HG02970 (cell line): ENCODE measurements around the gene CLEC4G.
A peak's percentile ranks its signal among the peaks of the same experiment; 100 is the strongest.
"Not testable (repeated sequence)": the region's sequence is repeated elsewhere in the genome, so short reads cannot be mapped to it uniquely, and the experiment has no call there.

ENCODE experiments used
- ATAC-seq: cut with Tn5 transposase; IDR thresholded peaks from one replicate; pipeline ENCODE4 v1.9.1; 2021; ENCODE audit warnings: mild to moderate bottlenecking, moderate library complexity, moderate number of reproducible peaks; ENCODE audit not compliant: unreplicated experiment, low FRiP score

CLEC4G gene, protein sequence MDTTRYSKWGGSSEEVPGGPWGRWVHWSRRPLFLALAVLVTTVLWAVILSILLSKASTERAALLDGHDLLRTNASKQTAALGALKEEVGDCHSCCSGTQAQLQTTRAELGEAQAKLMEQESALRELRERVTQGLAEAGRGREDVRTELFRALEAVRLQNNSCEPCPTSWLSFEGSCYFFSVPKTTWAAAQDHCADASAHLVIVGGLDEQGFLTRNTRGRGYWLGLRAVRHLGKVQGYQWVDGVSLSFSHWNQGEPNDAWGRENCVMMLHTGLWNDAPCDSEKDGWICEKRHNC

DNA sequence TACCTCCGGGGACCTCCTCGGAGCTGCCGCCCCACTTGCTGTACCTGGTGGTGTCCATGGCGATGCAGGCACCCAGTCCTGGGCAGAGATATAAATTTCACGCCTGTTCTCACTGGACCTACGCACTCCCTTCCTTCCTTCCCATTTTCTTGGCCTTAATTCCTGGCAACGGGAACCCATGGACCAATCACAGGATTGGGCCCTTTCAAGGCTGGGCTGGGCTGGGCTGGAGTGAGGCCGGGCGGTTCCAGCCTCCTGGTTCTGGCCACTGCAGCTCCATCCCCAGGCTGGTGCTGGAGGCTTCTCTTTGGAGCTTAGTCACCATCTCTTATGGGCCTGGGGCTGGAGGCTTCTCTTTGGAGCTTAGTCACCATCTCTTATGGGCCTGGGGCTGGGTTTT is at the start of gene CLEC4G:
TSS of gene CLEC4G (minus strand) at position 66 of the 400 bp plus-strand sequence. CDS start at position 58, 8 bp downstream.
- no peak for ATAC-seq

DNA sequence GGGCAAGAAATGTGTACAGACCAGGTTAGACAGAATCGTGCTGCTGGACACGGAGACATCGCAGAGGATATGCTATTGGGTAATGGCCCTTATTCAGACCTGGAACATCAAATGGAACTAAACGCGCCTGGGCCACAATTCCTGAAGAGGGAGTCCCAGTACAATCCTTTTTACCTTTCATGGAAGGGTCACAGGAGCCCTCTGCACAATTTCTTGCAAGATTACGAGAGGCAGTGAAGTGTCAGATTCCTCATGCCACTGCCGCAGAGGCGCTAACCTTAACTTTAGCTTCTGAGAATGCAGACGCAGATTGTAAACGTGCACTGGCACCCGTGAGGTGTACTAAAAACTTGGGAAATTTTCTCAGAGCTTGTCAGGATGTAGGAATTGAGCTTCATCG is 49.2 kb upstream of the CLEC4G start:
- no peak for ATAC-seq

DNA sequence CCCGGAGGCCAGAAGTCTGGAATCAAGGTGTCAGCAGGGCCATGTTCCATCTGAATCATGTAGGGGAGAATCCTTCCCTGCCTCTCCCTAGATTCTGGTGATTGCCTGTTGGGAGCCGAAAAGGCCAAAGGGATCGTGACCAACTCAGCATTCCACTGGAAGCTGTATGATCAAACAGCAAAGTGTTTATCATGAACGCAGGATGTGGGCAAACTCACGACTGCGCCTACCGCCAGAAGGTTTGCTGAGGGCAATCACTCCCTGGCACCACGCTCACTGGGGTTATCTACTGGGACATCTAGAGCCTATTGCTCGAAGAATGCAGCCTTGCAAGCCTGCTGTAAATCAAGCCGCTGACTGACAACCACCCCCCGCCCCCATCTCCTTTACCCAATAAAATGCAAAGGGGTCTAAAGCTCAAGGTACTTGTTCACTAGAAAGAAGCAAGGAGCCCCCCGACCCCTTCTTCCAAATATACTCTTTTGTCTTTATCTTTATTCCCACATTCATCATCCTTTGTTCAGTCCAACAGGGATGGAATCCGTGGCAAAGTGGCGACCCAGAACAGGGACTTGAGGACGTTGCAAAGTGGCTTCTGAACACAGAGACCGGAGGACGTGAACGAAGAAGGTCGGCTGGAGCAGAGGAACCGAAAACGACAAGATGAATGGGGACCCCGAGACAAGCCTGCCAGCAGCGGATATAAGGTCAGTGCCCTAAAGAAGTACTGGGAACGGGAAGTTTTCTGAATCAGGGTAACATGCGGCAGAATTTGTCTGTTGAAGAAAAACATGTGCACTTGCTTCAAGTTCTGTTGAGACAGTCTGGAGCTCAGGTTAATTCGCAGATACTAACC is 47.9 kb upstream of the CLEC4G start:
- ATAC-seq: no peak

DNA sequence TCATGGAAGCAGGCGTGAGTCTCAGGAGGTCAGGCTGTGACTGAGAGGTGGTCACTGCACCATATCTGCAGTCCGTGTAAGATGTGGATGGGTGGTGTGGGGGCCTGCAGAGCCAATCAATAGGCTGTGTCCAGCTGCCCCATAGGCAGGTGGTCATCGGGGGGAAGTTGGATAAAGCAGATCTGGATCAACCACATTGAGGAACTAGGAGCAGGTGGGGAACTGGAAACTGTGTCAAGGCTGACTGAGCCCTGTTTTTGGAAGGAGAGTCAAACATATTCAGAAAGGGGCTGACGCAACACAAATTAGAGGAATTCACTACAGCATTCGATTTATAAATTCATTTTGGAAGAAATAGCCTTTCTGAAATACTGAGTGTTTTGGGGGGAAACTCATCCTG is 46.2 kb upstream of the CLEC4G start:
- ATAC-seq: no peak

DNA sequence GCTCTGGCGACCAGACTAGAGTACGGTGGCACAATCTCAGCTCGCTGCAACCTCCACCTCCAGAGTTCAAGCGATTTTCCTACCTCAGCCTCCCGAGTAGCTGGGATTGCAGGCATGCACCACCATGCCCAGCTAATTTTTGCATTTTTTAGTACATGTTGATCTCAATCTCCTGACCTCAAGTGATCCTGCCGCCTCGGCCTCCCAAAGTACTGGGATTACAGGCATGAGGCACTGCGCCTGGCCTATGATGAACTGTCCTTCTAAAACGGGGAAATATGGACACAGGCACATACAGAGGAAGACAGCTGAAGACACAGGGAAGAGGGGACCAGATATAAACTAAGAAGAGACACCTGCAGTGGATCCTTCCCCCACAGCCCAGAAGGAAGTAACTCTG is 43.9 kb upstream of the CLEC4G start:
- ATAC-seq: no peak

DNA sequence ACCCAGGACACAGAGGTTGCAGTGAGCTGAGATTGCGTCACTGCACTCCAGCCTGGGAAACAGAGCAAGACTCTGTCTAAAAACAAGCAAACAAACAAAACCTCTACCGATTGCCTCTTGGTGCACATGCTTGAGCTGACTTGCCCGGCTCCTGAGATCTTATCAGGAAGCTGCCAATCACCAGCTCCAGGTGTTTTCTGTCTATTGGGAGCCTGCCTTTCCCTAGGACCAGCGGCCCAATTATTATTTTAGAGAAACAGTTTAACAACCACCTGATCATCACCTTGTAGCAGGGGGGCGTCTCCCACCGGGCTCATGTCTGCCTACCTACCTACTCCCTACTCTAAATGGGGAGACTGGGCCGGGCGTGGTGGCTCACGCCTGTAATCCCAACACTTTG is 41.9 kb upstream of the CLEC4G start:
- no peak for ATAC-seq

DNA sequence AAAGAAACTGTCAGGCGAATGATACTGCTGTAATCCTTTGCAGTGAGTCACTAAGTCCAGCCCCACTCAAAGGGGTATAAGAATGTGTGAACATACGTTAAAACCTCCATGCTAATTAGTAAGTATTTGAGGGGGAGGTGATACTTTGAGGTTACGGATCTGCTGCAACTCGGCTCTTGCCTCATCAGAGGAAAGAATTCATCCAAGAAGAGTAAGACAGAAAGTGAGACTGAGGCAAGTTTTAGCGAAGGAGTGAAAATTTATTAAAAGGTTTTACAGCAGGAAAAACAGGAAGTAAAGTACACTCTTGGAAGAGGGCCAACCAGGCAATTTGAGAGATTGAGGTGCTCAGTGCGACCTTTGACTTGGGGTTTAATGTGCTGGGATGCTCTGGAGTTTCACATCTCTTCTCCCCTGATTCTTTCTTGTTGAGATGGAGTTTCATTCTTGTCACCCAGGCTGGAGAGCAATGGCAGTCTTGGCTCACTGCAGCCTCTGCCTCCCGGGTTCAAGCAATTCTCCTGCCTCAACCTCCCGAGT is 40.9 kb upstream of the CLEC4G start:
- peak; percentile 55 for ATAC-seq

DNA sequence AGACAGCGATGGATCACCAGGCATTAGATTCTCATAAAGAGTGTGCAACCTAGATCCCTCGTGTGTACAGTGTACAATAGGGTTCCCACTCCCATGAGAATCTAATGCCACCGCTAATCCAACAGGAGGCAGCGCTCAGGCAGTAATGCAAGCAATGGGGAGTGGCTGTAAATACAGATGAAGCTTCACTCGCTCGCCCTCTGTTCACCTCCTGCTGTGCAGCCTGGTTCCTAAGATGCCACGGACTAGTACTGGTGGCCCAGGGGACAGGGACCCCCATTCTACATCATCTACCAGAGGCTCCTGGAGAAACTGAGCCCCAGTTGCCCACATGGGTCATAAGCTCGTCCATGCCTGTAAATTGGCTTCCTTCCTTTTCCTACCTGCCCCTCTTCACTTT is 39.2 kb upstream of the CLEC4G start:
- no peak for ATAC-seq

DNA sequence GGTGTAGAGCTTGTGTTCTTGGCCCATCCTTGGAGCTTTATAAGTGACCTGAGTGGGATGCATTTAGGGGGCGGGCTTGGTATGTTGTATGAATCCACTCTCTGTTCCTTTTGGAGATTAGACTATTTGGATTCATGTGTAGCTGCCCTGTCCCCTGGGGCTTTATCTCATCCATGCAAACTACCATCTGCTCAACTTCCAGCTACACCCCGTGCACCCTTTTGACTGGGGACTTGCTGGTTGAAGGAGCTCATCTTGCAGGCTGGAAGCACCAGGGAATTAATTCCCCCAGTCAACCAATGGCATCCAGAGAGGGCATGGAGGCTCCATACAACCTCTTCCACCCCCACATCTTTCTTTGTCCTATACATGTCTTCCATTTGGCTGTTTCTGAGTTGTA is 37.3 kb upstream of the CLEC4G start:
- ATAC-seq: no peak

DNA sequence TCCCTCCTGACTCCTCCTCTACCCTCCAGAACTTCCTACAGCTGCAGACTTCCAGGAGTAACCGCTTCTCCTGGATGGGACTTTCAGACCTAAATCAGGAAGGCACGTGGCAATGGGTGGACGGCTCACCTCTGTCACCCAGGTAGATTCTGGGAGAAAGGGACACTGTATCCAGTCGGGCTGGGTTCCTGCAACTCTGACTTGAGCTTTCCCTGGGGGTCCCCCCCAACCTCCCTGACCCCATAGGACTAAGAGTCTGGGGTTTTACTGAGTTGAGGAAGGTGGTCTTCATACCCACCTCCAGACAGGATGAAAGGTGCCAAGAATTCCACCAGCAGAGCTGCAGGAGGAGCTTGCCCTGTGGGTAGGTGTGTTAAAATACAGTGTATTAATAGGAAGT is 35.6 kb upstream of the CLEC4G start:
- ATAC-seq: no peak

DNA sequence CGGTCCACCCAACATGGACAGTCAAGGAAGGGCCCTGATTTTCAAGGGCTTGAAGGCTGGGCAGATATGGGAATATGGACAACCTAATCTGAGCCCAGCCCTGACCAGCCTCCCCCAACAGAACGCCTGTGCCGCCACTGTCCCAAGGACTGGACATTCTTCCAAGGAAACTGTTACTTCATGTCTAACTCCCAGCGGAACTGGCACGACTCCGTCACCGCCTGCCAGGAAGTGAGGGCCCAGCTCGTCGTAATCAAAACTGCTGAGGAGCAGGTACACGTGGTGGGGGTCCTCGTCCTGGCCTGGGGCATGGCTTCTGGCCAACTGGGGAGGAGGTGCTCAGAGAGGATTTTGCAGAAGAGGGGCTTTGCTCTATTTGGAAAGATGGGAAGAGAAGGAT is 34.6 kb upstream of the CLEC4G start:
- no peak for ATAC-seq

DNA sequence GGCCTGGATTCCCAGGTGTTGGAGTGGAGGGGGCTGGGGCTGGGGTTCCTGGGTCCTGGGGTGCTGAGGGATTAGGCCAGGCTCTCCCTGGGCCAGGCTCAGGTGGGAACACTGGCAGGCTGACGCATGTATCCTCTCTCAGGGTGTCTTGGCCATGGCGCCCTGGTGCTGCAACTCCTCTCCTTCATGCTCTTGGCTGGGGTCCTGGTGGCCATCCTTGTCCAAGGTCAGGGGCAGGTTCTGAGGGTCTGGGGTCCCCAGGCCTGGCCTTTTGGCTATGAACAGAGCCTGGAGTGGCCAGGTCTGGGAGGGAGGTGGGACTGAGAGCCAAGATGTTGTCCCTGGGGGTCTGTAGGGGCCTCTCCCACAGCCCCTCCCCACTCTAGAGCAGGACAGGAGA is 33.1 kb upstream of the CLEC4G start:
- ATAC-seq: not testable (repeated sequence)

DNA sequence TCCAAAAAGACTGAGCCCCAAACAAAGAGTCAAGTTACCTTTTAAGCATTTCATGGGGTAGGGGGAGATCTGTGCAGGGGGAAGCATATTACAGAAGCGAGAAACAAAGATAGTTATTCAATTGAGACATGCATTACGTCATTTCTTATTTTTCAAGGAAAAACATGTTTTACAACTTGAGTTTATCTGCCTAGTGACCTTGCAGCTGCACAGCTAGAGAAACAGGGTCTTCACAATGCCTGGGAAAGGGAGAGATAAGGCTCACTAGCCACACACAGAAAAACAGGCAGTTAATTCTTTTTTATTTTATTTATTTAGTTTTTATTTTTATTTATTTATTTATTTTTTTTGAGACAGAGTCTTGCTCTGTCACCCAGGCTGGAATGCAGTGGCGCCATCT is 32.2 kb upstream of the CLEC4G start:
- ATAC-seq: not testable (repeated sequence)

DNA sequence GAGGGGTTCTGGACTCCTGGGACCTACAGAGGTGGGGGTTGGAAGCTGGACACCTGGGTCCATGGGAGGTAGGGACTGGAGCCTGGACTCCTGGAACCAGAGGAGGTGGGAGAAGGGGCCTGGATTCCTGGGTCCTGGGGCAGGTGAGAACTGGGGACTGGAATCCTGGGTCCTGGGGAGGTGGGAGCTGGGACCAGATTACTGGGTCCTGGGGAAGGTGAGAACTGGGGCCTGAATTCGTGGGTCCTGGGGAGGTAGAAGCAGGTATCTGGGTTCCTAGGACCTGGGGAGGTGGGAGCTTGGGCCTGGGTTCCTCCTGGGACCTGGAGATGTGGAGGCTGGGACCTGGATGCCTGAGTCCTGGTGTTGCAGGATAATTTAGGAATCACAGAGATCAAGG is 31.8 kb upstream of the CLEC4G start:
- ATAC-seq: no peak

DNA sequence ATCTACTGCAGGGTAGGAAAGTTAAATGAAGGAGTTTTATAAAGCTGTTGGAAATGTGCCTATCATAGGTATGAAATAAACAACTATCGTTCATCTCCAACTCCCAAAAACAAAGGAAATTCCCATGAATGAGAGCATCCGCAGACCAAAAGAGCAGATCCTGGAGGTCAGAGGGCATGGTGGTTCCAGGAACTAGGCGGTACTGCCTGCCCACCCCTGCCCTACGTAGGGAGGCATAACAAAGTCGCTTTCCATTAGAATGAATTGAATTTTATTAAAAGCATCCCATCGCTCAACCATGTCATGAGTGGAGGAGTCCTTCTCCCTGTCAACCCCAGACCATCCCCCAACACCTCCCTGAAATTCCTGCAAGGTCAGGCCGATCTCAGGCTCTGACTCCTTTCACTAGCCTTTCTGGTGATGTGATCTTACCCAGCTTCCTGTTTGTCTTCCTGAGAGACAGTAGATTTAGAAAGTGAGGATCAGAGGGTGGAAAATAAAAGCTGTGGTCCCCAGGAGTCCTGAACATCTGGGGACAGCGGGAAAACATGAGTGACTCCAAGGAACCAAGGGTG is 30.9 kb upstream of the CLEC4G start, which contains the start of gene CLEC4M:
TSS of gene CLEC4M (plus strand) at position 525 of the 575 bp plus-strand sequence. CDS start at position 549, 24 bp downstream.
- ATAC-seq: no peak

DNA sequence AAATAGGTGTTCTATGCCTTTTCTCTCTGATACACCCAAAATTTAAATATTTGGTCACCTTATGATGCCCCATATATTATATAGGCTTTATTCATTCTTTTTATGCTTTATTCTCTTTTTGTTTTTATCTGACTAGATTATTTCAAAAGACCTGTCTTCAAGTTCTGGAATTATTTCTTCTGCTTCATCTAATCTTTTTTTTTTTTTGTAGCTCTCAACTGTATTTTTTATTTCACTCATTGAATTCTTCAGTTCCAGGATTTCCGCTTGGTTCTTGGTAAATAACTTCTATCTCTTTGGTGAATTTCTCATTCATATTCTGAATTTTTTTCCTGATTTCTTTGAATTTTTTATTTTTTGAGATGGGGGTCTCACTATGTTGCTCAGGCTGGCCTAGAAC is 27.2 kb upstream of the CLEC4G start:
- no peak for ATAC-seq

DNA sequence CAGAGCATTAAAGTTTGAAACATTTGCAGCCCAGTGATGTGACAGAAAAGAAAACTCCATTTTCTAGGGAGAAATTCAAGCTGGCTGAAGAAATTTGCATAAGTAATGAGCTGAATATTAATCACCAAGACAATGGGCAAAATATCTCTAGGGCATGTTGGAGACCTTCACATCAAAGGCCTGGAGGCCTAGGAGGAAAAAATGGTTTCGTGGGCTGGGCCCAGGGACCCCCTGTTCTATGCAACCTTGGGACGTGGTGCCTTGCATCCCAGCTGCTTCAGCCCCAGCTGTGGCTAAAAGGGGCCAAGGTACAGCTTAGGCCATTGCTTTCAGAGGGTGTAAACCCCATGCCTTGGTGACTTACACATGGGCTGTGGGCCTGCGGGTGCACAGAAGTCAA is 25.4 kb upstream of the CLEC4G start:
- ATAC-seq: no peak

DNA sequence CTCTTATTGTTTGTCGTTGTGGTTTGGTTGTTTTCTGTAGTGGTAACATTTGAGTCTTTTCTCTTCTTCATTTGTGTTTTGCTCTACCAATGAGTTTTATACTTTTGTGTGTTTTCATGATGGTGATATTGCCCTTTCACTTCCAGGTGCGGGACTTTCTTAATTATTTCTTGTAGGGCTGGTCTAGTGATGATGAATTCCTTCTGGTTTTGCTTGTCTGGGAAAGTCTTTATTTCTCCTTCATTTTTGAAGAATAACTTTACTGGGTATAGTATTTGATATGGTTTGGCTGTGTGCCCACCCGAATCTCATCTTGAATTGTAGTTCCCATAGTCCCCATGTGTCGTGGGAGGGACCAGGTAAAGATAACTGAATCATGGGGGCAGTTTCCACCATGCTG is 24.3 kb upstream of the CLEC4G start:
- ATAC-seq: no peak

DNA sequence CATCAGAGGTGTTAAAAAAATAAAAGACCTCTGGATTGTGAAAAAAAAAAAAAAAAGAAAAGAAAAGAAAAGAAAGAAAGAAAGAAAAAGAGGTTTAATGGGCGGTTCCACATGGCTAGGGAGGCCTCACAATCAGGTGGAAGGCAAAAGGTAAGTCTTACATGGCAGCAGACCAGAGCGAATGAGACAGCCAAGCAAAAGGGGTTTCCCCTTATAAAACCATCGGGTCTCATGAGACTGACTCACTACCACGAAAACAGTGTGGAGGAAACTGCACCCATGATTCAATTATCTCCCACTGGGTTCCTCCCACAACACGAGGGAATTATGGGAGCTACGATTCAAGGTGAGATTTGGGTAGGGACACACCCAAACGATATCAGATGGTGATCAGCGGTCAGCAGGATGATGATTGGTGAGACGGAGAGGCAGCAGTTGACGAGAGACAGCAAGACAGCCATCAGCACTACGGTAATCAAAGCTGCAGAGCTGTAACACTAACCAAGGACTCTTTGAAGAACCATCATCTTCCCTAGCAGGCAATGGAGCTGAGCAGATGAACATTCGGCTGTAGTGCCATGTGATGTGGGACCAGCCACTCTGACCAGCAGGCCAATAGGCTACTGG is 19.4 kb upstream of the CLEC4G start:
- ATAC-seq: no peak

DNA sequence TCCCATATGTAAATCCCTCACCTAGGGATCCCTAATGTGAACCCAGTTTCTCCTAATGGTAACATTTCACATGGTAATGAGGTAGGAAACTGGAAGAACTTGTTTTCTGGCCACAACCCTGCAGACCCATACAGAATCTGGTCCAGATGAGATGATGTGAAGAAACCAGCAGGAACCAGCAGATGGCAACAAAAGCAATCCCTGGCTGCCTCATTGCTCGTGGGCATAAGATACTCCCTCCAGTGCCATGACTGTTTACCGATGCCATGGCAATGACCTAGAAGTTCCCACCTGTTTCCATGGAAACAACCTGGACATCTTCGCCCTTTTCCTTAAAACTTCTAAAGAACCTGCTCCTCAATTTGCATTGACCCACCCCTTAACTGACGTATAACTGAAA is 16.8 kb upstream of the CLEC4G start:
- no peak for ATAC-seq

DNA sequence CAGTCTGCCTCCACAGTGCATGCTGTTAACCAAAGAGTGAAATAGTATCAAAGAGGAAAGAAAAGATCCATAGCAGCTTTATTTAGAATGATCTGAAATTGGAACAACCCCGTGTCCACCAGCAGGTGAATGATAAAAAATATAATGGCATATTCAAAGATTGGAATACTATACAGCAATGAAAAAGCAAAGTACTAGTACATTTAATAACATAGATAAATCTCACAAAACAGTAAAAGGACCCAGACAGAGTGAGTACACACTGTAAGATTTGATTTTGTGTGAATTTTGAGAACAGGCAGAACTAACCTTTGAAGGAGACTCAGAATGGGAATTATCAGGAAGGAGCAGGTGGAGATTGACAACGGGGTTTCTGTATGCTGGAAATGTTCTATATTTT is 16.3 kb upstream of the CLEC4G start:
- ATAC-seq: no peak
